HG02623 (cell line): ENCODE results near the gene CCNB3.
"Not testable (repeated sequence)": the region's sequence is repeated elsewhere in the genome, so short reads cannot be mapped to it uniquely, and the experiment has no call there.

Source experiments
- ATAC-seq: cut with Tn5 transposase; IDR thresholded peaks from one replicate; pipeline ENCODE4 v1.9.1; 2021; ENCODE audit warnings: moderate library complexity; ENCODE audit not compliant: unreplicated experiment

The CCNB3 gene

GRCh38 chrX:50204364-50204899 lies at the start of gene CCNB3:
TSS of gene CCNB3 (plus strand) at chrX:50204765. CDS start at chrX:50285164, 80,399 bp downstream.
- ATAC-seq, result peak; percentile 96

- no peak for ATAC-seq
Observed at GRCh38 chrX:50157545-50158135, 46.9 kb upstream of the CCNB3 start.

- no peak for ATAC-seq
Observed at GRCh38 chrX:50158593-50158992, 46.0 kb upstream of the CCNB3 start.

GRCh38 chrX:50161127-50161526 lies 43.4 kb upstream of the CCNB3 start:
- no peak for ATAC-seq

GRCh38 chrX:50165727-50166126 lies 38.8 kb upstream of the CCNB3 start:
- ATAC-seq, result no peak

GRCh38 chrX:50167366-50167765 lies 37.2 kb upstream of the CCNB3 start:
- no peak for ATAC-seq

- peak; percentile 57 for ATAC-seq
Observed at GRCh38 chrX:50168241-50168687, 36.3 kb upstream of the CCNB3 start.

- no peak for ATAC-seq
Observed at GRCh38 chrX:50169717-50170116, 34.8 kb upstream of the CCNB3 start.

GRCh38 chrX:50180073-50180940 lies 24.3 kb upstream of the CCNB3 start:
- no peak for ATAC-seq

- ATAC-seq, result no peak
Observed at GRCh38 chrX:50183891-50184290, 20.7 kb upstream of the CCNB3 start.

GRCh38 chrX:50188859-50189600 lies 15.5 kb upstream of the CCNB3 start:
- ATAC-seq, result no peak

- ATAC-seq, result no peak
Observed at GRCh38 chrX:50198348-50198747, 6.2 kb upstream of the CCNB3 start.

- ATAC-seq, result no peak
Observed at GRCh38 chrX:50200907-50201306, 3.7 kb upstream of the CCNB3 start, which contains the start of gene AKAP4. TSS of gene AKAP4 (minus strand) at chrX:50201007. CDS start at chrX:50200889, 118 bp downstream.

GRCh38 chrX:50202539-50202938 lies 2.0 kb upstream of the CCNB3 start:
- no peak for ATAC-seq

- no peak for ATAC-seq
Observed at GRCh38 chrX:50206753-50207152, 2.2 kb downstream of the CCNB3 start.

- ATAC-seq, result no peak
Observed at GRCh38 chrX:50211510-50211909, 6.9 kb downstream of the CCNB3 start.

- no peak for ATAC-seq
Observed at GRCh38 chrX:50281253-50281652, 76.7 kb downstream of the CCNB3 start.

GRCh38 chrX:50327235-50327634 lies 122.7 kb downstream of the CCNB3 start:
- no peak for ATAC-seq

- ATAC-seq, result not testable (repeated sequence)
Observed at GRCh38 chrX:50332668-50333067, 128.1 kb downstream of the CCNB3 start.

GRCh38 chrX:50333308-50333707 lies 128.7 kb downstream of the CCNB3 start:
- ATAC-seq, result no peak

GRCh38 chrX:50343917-50344316 lies 139.4 kb downstream of the CCNB3 start:
- no peak for ATAC-seq
